ENCODE measurements around the gene GALNT18. TPM values are rescaled to one million over a fixed set of nuclear protein-coding genes. Genes with fewer than 3 reads are reported as not detected.
A peak's percentile ranks its signal among the peaks of the same experiment; 100 is the strongest.

Gene GALNT18
- total RNA-seq, 1 experiment from 2014 or later, result 25.3 TPM

GRCh38 chr11:11636671-11637070 is 14.9 kb upstream of the GALNT18 start:
- no peaks in the 10 kb centered on the region for H3K27me3 ChIP-seq
- H3K36me3 ChIP-seq, result no peaks in the 10 kb centered on the region
- peak; percentile 41 for DNase-seq
- no peaks in the 10 kb centered on the region for H3K9me3 ChIP-seq
- no peak overlapping the region for H3K4me3 ChIP-seq

GRCh38 chr11:11635443-11635842 is 13.6 kb upstream of the GALNT18 start:
- no peak for DNase-seq
- Histone ChIP-seq H3K9me3 (no peaks in the 10 kb centered on the region), H3K4me3 (no peak overlapping the region), H3K36me3 (no peaks in the 10 kb centered on the region), H3K27me3 (no peaks in the 10 kb centered on the region)

- H3K36me3 ChIP-seq, result no peaks in the 10 kb centered on the region
- no peak for DNase-seq
- no peak overlapping the region for H3K4me3 ChIP-seq
- H3K9me3 ChIP-seq, result no peaks in the 10 kb centered on the region
- no peaks in the 10 kb centered on the region for H3K27me3 ChIP-seq
Measured at GRCh38 chr11:11629368-11629767, 7.6 kb upstream of the GALNT18 start.

- no peak for DNase-seq
- H3K4me3 ChIP-seq, result no peak overlapping the region
- no peaks in the 10 kb centered on the region for H3K9me3 ChIP-seq
- no peaks in the 10 kb centered on the region for H3K36me3 ChIP-seq
- no peaks in the 10 kb centered on the region for H3K27me3 ChIP-seq
Measured at GRCh38 chr11:11628651-11629050, 6.8 kb upstream of the GALNT18 start.

DNA sequence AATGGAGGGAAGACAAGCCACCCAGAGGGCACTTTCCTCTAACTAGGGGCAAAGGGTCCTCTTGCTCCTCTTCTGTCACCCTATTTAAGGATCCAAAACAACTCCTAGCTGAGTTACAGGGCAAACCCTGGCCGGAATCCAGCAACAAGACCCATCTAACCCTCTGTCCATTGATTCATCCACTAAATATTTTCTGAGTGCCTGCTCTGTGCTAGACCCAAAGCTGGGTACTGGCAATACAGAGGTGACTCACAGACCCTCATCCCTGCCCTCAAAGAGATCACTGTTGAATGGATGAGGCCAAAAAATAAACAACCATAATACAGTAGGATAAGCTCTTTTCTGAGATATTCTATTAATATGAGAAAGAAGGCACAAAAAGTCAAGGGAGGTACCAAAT is 4.3 kb upstream of the GALNT18 start:
- H3K27me3 ChIP-seq, result no peaks in the 10 kb centered on the region
- H3K4me3 ChIP-seq, result no peak overlapping the region
- no peaks in the 10 kb centered on the region for H3K36me3 ChIP-seq
- no peaks in the 10 kb centered on the region for H3K9me3 ChIP-seq
- DNase-seq, result peak; percentile 47

DNA sequence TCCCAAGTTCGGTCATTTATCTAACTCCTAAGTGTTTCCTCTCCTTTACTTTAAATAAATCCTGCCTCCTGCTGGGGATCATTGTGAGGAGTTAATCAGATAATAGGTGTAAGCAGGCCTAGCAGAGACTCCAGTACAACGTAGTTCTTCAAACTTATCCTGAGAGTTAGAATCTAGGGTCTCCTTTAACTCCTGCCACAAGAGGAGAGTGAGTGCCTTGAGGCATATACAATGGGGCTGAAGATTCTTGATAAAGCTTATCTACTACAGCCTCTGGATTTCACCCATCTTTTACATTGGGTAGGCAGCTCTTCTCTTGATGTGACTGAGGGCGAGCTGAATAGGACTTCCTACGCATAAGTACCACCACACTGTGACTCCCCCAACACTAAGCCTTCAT is 3.1 kb upstream of the GALNT18 start:
- no peaks in the 10 kb centered on the region for H3K9me3 ChIP-seq
- no peak for DNase-seq
- H3K36me3 ChIP-seq, result no peaks in the 10 kb centered on the region
- H3K27me3 ChIP-seq, result no peaks in the 10 kb centered on the region
- no peak overlapping the region for H3K4me3 ChIP-seq

DNA sequence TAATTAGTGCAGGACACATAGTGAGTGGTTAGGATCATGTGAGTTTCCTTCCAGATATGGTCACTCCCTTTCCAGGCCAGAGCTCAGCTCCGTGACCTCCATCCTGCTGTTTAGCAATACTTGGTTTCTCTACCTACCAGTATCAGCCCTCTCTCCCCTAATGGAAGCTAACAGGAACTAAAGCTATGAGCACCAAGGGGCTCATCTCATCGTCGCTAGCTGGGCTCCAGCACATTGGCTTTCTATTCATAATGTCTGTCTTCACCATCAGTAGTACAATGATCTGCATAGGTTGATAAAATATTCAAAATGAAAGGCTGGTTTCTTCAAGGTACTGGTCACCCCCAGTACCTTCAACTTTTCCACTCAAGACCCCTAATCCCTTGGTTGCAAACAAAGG is 2.4 kb upstream of the GALNT18 start:
- no peak for DNase-seq
- Histone ChIP-seq H3K9me3 (no peaks in the 10 kb centered on the region), H3K27me3 (no peaks in the 10 kb centered on the region), H3K36me3 (no peaks in the 10 kb centered on the region), H3K4me3 (no peak overlapping the region)

DNA sequence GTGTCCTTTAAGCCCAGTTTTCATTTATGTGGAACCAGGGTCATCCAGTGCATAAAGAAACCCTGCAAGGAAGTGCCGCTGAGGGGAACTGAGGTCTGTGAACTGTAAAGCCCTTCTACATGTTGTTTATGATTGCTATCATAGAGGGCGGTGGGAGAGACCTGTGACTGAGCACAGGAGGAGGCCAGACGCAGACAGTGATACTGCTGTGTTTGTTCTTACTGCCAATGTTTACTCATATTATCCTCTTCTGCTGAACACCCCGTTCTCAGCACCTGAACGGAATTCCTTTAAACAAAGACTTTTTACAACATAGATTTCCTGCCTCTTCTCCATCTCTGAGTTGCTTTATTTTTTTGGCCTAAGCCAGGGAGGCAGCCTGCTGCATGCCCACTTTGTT is 967 bp upstream of the GALNT18 start:
- no peaks in the 10 kb centered on the region for H3K36me3 ChIP-seq
- no peak overlapping the region for H3K4me3 ChIP-seq
- DNase-seq, result no peak
- H3K27me3 ChIP-seq, result no peaks in the 10 kb centered on the region
- no peaks in the 10 kb centered on the region for H3K9me3 ChIP-seq

- Histone ChIP-seq H3K36me3 (no peaks in the 10 kb centered on the region), H3K27me3 (no peaks in the 10 kb centered on the region), H3K4me3 (peak overlapping the region; percentile 84), H3K9me3 (no peaks in the 10 kb centered on the region)
- no peak for DNase-seq
Measured at GRCh38 chr11:11622340-11622706, 518 bp upstream of the GALNT18 start.

- Histone ChIP-seq H3K4me3 (peak overlapping the region; percentile 84), H3K27me3 (no peaks in the 10 kb centered on the region), H3K9me3 (no peaks in the 10 kb centered on the region), H3K36me3 (no peaks in the 10 kb centered on the region)
- peak; percentile 48 for DNase-seq
Measured at GRCh38 chr11:11620921-11621572, 758 bp downstream of the GALNT18 start.

DNA sequence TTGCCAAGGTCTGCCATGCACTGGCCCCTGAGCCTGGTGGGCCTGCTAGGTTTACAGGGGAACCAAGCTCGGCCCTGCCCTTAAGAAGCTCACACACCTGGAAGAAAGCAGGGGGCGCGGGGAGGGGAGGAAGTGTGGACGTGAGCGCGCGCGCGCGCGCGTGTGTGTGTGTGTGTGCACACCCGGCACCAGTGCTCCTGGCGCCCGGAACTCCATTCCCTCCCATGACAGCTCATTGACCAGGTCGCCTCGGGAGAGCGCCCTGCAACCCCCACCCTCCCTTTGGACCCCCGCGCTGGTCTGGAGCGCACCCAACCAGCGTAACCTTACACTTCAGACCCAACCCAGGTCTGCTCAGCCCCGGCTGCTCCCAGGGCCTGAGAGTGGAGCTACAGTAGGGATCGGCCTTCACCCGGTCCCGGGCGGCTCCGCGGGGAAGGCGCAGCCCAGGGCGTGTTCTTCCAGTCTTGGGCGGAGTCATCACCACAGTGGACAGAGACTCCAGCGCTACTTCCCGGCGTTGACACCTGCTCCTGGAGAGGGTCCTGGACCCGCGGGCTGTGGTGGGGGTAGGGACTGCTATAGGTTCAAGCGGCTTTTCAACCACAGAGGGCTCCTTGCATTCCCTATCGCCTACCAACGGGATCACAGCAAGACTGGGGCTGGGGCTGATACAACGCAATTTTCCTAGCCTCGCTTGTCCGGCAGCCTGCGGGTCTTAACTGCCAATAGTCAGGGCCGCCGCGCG is 1.5 kb downstream of the GALNT18 start:
- DNase-seq, result no peak
- no peaks in the 10 kb centered on the region for H3K36me3 ChIP-seq
- H3K4me3 ChIP-seq, result peak overlapping the region; percentile 84
- no peaks in the 10 kb centered on the region for H3K9me3 ChIP-seq
- no peaks in the 10 kb centered on the region for H3K27me3 ChIP-seq

- Histone ChIP-seq H3K27me3 (no peaks in the 10 kb centered on the region), H3K36me3 (no peaks in the 10 kb centered on the region; the same call in 1 of the 2 replicates), H3K9me3 (no peaks in the 10 kb centered on the region), H3K4me3 (no peak overlapping the region)
- DNase-seq, result no peak
Measured at GRCh38 chr11:11618973-11619435, 2.8 kb downstream of the GALNT18 start.

- H3K36me3 ChIP-seq, result no peaks in the 10 kb centered on the region; the same call in 1 of the 2 replicates
- DNase-seq, result no peak
- no peaks in the 10 kb centered on the region for H3K27me3 ChIP-seq
- no peaks in the 10 kb centered on the region for H3K9me3 ChIP-seq
- H3K4me3 ChIP-seq, result no peak overlapping the region
Measured at GRCh38 chr11:11615086-11615485, 6.7 kb downstream of the GALNT18 start.

- no peaks in the 10 kb centered on the region; the same call in 1 of the 2 replicates for H3K36me3 ChIP-seq
- H3K4me3 ChIP-seq, result no peak overlapping the region
- H3K9me3 ChIP-seq, result no peaks in the 10 kb centered on the region
- no peaks in the 10 kb centered on the region for H3K27me3 ChIP-seq
- DNase-seq, result no peak
Measured at GRCh38 chr11:11612439-11612838, 9.4 kb downstream of the GALNT18 start.

DNA sequence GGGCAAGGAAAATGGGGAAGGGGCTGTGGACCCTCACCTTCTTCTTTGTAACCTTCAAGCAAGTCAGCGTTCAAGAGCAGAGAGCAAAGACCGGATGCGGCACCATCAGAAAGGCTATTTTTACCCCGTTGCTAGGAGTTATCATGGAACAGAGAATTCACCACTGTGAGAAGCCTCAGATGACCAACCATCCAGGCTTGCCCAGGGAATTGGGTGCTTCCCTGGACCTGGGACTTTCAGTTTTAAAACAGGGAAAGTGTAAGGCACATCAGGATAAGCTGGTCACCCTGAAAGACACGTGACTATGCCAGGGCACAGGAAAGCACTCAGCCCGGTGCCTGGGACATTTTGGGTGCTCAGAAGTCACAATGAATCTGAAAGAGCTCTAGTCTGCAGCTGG is 10.4 kb downstream of the GALNT18 start:
- DNase-seq, result peak; percentile 34
- Histone ChIP-seq H3K4me3 (no peak overlapping the region), H3K27me3 (no peaks in the 10 kb centered on the region), H3K9me3 (no peaks in the 10 kb centered on the region), H3K36me3 (no peaks in the 10 kb centered on the region; the same call in 1 of the 2 replicates)

GRCh38 chr11:11608783-11609232 is 13.0 kb downstream of the GALNT18 start:
- Histone ChIP-seq H3K36me3 (no peaks in the 10 kb centered on the region), H3K9me3 (0 out of 2 replicates have a peak, but pooled peaks cover 2% of the 10 kb centered on the region), H3K4me3 (no peak overlapping the region), H3K27me3 (no peaks in the 10 kb centered on the region)
- peak; percentile 50 for DNase-seq

DNA sequence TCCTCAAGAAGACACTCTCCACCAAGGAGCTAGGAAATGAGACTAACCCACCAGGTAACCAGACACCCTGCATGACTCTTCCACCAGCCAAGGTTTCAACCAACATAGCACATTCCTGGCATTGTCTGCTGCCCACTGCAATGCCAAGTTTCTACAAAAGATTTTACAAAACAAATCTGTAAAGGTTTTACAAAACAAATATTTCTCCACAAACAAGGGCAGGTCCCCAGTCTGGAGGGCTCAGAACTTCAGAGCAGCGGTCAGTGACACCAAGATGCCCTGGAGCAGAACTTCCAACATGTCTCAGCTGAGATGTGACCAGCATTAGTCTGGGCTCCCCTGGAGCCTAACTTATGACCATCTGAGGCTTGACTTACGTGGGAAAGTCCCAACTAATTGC is 14.0 kb downstream of the GALNT18 start:
- H3K4me3 ChIP-seq, result no peak overlapping the region
- no peaks in the 10 kb centered on the region for H3K36me3 ChIP-seq
- no peaks in the 10 kb centered on the region for H3K27me3 ChIP-seq
- peak; percentile 49 for DNase-seq
- peaks cover 7% of the 10 kb centered on the region; the same call in 1 of the 2 replicates for H3K9me3 ChIP-seq

All from MG63 (cell line).